KBM-7 (cell line): ENCODE measurements around the gene NT5DC4.
"Not testable (repeated sequence)": the region's sequence is repeated elsewhere in the genome, so short reads cannot be mapped to it uniquely, and the experiment has no call there.

ENCODE experiments used
- DNase-seq: peaks from one replicate; pipeline ENCODE4 v3.0.0-alpha.2; 2015
- in situ Hi-C: fragments of 300-500 bp; cut with MboI; formaldehyde crosslinking; loops from 2 replicates; pipeline ENCODE4 v1.14.3; 2020; ENCODE audit warnings: low sequenced_read_pairs, low pct_unique_long_range_greater_than_20kb, mixed read lengths

The NT5DC4 gene

DNA sequence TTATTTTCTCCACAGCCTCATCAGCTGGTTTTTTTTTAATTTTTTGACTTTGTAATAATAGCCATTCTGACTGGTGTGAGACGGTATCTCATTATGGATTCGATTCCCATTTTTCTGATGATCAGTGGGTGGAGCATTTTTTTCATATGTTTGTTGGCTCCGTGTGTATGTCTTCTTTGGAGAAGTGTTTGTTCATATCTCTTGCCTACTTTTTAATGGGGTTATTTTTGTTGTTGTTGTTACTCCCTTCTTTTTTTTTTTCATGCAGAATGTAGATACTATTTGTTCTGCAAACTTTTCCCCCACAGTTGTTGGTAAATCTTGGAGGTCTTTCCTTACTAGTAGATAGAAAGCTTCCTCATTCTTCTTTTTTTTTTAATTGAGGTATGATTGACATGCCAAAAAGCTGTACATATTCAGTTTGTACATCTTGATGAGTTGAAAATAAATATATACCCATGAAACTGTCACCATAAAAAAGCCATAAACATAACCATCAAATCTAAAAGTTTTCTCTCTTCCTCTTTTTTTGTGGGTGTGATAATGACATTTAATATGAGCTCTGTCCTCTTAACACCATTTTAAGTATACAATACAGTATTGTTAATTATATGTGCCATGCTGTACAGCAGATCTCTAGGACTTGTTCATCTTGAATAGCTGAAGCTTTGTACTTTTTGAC is 21.8 kb upstream of the NT5DC4 start:
- in situ Hi-C loops = no loop called here
- peak; percentile 60 for DNase-seq

- in situ Hi-C loops = no loop called here
- DNase-seq = peak; percentile 76
Measured at GRCh38 chr2:112699984-112700667, 20.7 kb upstream of the NT5DC4 start.

GRCh38 chr2:112701052-112701451 is 19.8 kb upstream of the NT5DC4 start:
- in situ Hi-C loops = no loop called here
- DNase-seq = peak; percentile 51

DNA sequence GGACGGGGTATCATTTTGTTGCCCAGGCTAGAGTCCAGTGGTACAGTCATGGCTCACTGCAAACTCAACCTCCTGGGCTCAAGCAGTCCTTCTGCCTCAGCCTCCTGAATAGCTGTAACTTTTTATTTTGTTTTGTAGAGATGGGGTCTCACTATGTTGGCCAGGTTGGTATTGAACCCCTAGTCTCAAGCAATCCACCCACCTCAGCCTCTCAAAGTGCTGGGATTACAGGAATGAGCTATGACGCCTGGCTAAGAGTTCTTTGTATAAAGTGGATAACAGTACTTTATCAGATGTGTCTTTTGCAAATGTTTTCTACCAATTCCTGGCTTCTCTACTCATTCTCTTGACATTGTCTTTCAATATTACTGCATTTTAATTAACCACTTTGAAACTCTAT is 17.1 kb upstream of the NT5DC4 start:
- in situ Hi-C loops = no loop called here
- no peak for DNase-seq

GRCh38 chr2:112705575-112705974 is 15.2 kb upstream of the NT5DC4 start:
- in situ Hi-C loops = no loop called here
- no peak for DNase-seq

- DNase-seq = peak; percentile 97
- in situ Hi-C loops = no loop called here
Measured at GRCh38 chr2:112706170-112706664, 14.6 kb upstream of the NT5DC4 start.

- DNase-seq, in situ Hi-C loops: not testable (repeated sequence)
Measured at GRCh38 chr2:112706947-112707346, 13.9 kb upstream of the NT5DC4 start.

DNA sequence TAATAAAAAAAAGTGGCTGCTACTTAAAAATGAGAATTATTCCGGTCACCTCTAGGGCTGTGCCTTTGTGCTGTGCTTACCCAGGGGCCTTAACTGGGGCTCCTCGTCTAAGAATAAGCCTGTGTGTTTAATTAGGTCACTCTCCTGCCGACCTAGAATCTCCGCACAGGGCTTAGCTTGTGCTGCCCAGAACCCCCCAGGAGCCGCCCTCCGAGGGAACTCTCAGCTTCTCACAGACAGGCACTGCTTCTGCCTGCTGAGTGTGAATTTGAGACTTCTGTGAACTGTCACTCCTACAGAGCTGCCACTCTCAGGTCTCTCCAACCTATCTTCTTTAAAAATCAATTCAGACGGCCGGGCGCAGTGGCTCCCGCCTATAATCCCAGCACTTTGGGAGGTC is 11.9 kb upstream of the NT5DC4 start:
- in situ Hi-C loops = no loop called here

DNA sequence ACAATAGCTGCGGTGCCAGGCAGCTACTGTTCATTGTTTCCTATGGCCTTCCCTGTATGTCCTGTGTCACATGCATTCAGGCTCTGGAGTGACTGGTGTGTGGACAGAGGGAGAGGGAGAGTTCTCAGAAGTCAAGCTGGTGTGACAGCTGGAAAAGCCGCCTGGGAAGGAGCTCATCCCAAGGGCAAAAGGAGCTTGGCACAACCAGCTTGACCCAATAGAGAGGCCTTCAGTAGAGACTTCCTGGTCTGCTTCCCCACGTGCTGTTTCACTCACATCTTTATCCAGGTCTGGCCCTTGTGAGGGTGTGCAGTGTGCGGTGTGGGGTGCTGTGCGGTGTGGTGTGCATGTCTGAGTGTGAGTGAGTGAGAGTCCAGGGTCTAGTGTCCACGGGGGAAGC is 11.1 kb upstream of the NT5DC4 start:
- no peak for DNase-seq
- in situ Hi-C loops = no loop called here

More for the DNA sequence above, 11.9 kb upstream of the NT5DC4 start:
- DNase-seq = no peak

GRCh38 chr2:112710956-112711750 is 9.7 kb upstream of the NT5DC4 start:
- no peak for DNase-seq
- in situ Hi-C loops = no loop called here

- no peak for DNase-seq
- in situ Hi-C loops = no loop called here
Measured at GRCh38 chr2:112712465-112712864, 8.4 kb upstream of the NT5DC4 start.

DNA sequence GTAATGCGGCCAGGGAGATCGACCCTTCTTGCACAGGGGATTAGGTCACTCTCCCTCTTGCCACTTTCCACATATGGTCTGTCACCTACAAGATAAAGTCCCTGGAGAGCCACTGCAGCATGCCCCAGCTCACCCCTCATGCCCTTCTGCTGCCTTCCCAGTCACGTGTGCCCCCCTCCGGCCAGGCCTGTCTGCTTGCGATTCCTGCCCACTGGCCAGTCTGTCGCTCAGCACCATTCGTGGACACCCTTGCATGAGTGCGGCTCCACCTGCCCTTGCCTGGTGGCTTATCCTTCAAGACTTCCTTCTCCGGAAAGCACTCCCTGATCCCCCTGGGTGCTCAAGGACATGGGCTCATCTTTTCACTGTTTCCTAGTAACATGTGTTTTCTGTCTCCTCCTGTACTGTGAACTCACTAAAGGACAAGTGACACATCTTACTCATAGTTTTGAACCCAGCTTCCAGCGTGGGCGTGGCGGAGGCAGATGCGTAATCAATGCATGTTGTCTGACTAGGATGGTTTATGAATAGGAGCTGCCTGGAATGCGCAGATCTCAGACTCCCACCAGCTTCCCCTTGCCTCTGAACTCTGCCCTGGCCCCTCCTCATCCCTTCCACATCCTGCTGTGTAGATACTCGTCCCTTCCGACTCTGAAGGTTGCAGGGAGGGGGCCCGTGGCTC is 7.8 kb upstream of the NT5DC4 start:
- in situ Hi-C loops = no loop called here

GRCh38 chr2:112713585-112713925 is 7.3 kb upstream of the NT5DC4 start:
- in situ Hi-C loops = no loop called here
- no peak for DNase-seq

More for the DNA sequence above, 7.8 kb upstream of the NT5DC4 start:
- DNase-seq = peak; percentile 25

DNA sequence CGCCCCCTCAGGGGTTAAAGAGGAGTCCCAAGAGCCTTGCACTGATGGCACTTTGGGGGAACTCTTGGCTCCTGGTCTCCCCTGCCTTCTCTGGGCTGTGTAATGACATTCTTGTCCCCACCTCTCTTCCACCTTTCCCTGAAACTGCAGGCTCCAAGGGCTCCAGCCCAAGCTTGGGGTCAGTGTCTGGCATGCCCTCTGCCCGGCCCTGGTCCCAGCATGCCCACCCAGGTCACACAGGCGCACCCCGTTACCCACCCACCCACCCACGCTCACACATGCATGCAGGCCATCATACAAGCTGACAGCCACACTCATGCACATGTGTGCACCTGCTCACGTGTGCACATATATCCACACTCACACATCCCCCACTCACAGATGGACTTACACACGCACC is 6.9 kb upstream of the NT5DC4 start:
- DNase-seq = no peak
- in situ Hi-C loops = no loop called here

GRCh38 chr2:112714331-112714730 is 6.5 kb upstream of the NT5DC4 start:
- in situ Hi-C loops = no loop called here

DNA sequence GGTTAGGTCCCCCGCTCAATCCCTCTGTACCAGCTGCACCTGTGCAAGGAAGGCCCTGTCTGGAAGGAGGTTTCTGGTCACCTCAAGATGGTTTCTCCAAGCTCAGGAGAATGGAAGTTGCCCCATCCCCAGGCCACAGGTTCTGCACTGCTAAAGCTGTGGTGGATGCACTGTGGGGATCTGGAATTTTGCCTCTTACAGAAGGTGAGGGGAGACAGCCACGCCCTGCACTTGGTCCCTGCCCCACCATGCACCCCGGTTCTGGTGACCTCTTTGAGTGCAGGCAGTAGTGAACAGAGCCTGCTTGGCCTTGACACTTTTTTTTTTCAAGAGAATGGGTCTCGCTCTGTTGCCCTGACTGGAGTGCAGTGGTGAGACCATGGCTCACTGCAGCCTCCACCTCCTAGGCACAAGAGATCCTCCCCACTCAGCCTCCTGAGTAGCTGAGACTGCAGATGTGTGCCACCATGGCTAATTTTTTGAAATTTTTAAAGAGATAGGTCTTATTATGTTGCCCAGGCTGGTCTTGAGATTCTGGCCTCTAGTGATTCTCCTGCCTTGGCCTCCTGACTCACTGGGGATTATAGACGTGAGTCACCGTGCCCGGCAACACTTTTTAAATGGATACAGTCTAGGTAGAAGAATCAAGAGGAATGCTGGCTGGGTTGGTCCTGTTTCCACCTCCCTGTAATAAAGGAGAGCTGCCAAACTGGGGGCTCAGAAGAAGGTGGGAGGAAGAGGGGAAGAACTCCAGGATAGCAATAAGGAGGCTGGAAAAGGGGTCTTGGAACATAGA is 5.8 kb upstream of the NT5DC4 start:
- DNase-seq = no peak
- in situ Hi-C loops = no loop called here

More at GRCh38 chr2:112714331-112714730, 6.5 kb upstream of the NT5DC4 start:
- no peak for DNase-seq

GRCh38 chr2:112716094-112716493 is 4.7 kb upstream of the NT5DC4 start:
- in situ Hi-C loops, DNase-seq: not testable (repeated sequence)

DNA sequence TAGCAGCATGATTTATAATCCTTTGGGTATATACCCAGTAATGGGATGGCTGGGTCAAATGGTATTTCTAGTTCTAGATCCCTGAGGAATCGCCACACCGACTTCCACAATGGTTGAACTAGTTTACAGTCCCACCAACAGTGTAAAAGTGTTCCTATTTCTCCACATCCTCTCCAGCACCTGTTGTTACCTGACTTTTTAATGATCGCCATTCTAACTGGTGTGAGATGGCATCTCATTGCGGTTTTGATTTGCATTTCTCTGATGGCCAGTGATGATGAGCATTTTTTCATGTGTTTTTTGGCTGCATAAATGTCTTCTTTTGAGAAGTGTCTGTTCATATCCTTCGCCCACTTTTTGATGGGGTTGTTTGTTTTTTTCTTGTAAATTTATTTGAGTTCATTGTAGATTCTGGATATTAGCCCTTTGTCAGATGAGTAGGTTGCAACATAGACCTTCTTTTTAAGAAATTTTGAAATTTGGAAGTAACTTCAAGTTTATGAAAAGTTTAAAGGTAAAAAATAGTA is 3.9 kb upstream of the NT5DC4 start:
- DNase-seq, in situ Hi-C loops: not testable (repeated sequence)
